Keratinocyte (primary cell): ENCODE results near the gene ELL.

Experiments used
- EZH2 ChIP-seq: IDR thresholded peaks from one replicate; pipeline ENCODE4 v1.6.1; 2012; ENCODE audit warnings: inconsistent platforms, mild to moderate bottlenecking, low read length, moderate library complexity
- TF ChIP-seq, protein P1 (sequence below), 3 experiments: IDR thresholded peaks in 1 of 3; conservative IDR thresholded peaks in 1 of 3; optimal IDR thresholded peaks in 1 of 3; 2 replicates in 2 of 3; 3 replicates in 1 of 3; pipeline versions ENCODE3 to v1.5.1; 2011; ENCODE audit warnings: low read length in 3 of 3, mild to moderate bottlenecking in 3 of 3, moderate library complexity in 2 of 3, control low read depth in 1 of 3, inconsistent platforms in 1 of 3; ENCODE audit not compliant: insufficient read depth in 2 of 3; ENCODE audit errors: extremely low read depth in 1 of 3

DNA sequence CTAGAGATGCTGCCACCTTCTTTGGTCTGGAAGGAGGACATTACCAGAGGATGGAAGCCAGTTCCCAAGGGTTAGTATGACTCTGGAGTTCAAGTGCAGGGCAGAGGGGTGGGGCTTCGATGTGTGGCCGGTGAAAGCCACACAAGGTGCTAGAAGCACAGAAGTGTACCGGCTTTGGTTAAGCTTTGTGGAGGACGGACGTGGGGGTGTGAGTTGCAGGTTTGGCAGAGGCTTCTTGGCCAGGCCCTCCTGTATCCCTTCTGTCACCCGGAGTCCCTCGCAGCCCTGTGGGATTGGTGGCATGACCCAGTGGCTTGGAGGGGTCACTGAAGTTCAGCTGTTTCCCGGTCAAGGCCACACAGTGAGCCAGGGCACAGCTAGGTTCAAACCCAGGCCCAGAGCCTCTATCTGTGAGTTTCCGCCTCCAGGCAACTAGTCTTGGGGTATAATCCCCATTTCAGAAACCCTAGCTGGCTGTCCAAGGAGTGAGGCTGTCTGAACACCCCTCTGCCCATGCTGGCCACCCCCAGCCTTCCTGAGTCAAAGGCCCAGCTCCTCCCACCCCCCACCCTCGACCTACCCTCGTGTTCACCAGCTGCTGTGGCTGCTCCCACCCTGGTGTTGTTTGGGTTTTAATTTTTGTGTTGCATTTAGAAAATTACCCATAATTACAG lies 107.2 kb downstream of the ELL start:
- TF ChIP-seq, protein P1, sequence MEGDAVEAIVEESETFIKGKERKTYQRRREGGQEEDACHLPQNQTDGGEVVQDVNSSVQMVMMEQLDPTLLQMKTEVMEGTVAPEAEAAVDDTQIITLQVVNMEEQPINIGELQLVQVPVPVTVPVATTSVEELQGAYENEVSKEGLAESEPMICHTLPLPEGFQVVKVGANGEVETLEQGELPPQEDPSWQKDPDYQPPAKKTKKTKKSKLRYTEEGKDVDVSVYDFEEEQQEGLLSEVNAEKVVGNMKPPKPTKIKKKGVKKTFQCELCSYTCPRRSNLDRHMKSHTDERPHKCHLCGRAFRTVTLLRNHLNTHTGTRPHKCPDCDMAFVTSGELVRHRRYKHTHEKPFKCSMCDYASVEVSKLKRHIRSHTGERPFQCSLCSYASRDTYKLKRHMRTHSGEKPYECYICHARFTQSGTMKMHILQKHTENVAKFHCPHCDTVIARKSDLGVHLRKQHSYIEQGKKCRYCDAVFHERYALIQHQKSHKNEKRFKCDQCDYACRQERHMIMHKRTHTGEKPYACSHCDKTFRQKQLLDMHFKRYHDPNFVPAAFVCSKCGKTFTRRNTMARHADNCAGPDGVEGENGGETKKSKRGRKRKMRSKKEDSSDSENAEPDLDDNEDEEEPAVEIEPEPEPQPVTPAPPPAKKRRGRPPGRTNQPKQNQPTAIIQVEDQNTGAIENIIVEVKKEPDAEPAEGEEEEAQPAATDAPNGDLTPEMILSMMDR (optimal IDR thresholded peaks at IDR 0.05 in 1 of 3, IDR thresholded peaks at IDR 0.05 in 1 of 3, conservative IDR thresholded peaks at IDR 0.05 in 1 of 3; ENCODE audit: extremely low read depth in 1 of 3, insufficient read depth in 2 of 3, low read length in 3 of 3), result no peak
- no peak for TF ChIP-seq EZH2
